Measurements from ENCODE around the gene AIFM3. TPM values are rescaled to one million over a fixed set of nuclear protein-coding genes. Genes with fewer than 3 reads are reported as not detected.

Gene AIFM3
- total and polyA plus RNA-seq, 2 of the 13 experiments (the other 11 are each of a cell fraction or from before 2014, with no cell fraction given) = 9.0 to 15.3 TPM

DNA sequence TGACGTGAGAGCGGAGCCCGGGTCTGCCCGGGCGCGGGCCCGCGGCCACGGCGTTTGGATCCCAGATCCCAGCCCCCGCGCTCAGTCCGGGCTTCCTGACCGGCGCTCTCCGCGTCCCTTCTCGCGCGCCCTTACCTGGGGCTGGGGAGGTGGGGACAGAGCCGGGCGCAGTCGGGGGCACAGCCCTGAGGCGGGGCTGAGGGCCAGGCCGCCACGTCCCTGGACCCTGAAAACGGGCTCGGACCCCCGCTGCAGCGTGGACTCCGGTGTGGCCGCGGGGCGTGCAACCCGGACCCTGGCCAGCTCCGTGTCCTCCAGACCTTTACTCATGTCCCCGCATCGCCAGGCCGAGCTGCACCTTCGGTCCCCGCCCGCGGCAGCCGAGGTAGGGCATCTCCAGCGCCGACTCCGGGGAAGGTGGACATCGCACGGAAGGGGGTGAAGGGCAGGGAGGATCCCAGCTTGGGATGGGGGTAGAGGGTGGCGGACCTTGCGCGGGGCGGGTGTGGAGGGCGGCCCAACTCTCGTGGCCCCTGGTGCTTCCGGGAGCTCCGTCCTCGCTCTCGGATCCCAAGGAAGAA, 9.9 kb upstream of the AIFM3 start (continued):
- no peak for TF ChIP-seq FOXP1 (IDR thresholded peaks at IDR 0.05)
- no peak for TF ChIP-seq FOXP1 (CRISPR knock-in tag; IDR thresholded peaks at IDR 0.05)
- no peak for TF ChIP-seq HNF4G (IDR thresholded peaks at IDR 0.05; ENCODE audit: borderline replicate concordance, low read depth, low read length)
- no peak for TF ChIP-seq HNF4G (CRISPR knock-in tag; IDR thresholded peaks at IDR 0.05; ENCODE audit: borderline replicate concordance, low read depth)
- no peak for TF ChIP-seq ZNF674 (CRISPR knock-in tag; IDR thresholded peaks at IDR 0.05; ENCODE audit: low read depth)
- TF ChIP-seq MED13 (CRISPR knock-in tag; IDR thresholded peaks at IDR 0.05) = peak; percentile 23; the same call in 1 of the 2 replicates
- TF ChIP-seq KDM5B (CRISPR knock-in tag; IDR thresholded peaks at IDR 0.05; ENCODE audit: borderline replicate concordance) = peak; percentile 64; the same call in 1 of the 2 replicates
- TF ChIP-seq ZNF225 (CRISPR knock-in tag; IDR thresholded peaks at IDR 0.05) = peak; percentile 57; the same call in 1 of the 2 replicates
- TF ChIP-seq CENPX (CRISPR knock-in tag; IDR thresholded peaks at IDR 0.05) = no peak
- peak; percentile 91 for TF ChIP-seq ZNF343 (CRISPR knock-in tag; IDR thresholded peaks at IDR 0.05)
- no peak for TF ChIP-seq HHEX (CRISPR knock-in tag; IDR thresholded peaks at IDR 0.05)
- TF ChIP-seq, protein P1, sequence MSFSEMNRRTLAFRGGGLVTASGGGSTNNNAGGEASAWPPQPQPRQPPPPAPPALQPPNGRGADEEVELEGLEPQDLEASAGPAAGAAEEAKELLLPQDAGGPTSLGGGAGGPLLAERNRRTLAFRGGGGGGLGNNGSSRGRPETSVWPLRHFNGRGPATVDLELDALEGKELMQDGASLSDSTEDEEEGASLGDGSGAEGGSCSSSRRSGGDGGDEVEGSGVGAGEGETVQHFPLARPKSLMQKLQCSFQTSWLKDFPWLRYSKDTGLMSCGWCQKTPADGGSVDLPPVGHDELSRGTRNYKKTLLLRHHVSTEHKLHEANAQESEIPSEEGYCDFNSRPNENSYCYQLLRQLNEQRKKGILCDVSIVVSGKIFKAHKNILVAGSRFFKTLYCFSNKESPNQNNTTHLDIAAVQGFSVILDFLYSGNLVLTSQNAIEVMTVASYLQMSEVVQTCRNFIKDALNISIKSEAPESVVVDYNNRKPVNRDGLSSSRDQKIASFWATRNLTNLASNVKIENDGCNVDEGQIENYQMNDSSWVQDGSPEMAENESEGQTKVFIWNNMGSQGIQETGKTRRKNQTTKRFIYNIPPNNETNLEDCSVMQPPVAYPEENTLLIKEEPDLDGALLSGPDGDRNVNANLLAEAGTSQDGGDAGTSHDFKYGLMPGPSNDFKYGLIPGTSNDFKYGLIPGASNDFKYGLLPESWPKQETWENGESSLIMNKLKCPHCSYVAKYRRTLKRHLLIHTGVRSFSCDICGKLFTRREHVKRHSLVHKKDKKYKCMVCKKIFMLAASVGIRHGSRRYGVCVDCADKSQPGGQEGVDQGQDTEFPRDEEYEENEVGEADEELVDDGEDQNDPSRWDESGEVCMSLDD (CRISPR knock-in tag; IDR thresholded peaks at IDR 0.05; ENCODE audit: borderline replicate concordance) = no peak; the same call in 1 of the 2 replicates
- no peak for TF ChIP-seq ATRX (CRISPR knock-in tag; IDR thresholded peaks at IDR 0.05; ENCODE audit: borderline replicate concordance)
- peak; percentile 50; the same call in 1 of the 2 replicates for TF ChIP-seq REPIN1 (CRISPR knock-in tag; IDR thresholded peaks at IDR 0.05; ENCODE audit: borderline replicate concordance, low read depth)
- no peak for TF ChIP-seq SMYD3 (CRISPR knock-in tag; IDR thresholded peaks at IDR 0.05)
- TF ChIP-seq ZNF441 (CRISPR knock-in tag; IDR thresholded peaks at IDR 0.05; ENCODE audit: borderline replicate concordance) = no peak
- TF ChIP-seq HES4 (CRISPR knock-in tag; IDR thresholded peaks at IDR 0.05; ENCODE audit: borderline replicate concordance) = peak; percentile 82
- TF ChIP-seq, protein P2, sequence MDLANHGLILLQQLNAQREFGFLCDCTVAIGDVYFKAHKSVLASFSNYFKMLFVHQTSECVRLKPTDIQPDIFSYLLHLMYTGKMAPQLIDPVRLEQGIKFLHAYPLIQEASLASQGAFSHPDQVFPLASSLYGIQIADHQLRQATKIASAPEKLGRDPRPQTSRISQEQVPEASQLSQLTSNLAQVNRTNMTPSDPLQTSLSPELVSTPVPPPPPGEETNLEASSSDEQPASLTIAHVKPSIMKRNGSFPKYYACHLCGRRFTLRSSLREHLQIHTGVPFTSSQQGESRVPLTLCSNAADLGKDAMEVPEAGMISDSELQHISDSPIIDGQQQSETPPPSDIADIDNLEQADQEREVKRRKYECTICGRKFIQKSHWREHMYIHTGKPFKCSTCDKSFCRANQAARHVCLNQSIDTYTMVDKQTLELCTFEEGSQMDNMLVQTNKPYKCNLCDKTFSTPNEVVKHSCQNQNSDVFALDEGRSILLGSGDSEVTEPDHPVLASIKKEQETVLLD (CRISPR knock-in tag; IDR thresholded peaks at IDR 0.05; ENCODE audit: low read depth) = 0 out of 2 replicates have a peak, but pooled peaks have one; percentile 21
- TF ChIP-seq, protein P3, sequence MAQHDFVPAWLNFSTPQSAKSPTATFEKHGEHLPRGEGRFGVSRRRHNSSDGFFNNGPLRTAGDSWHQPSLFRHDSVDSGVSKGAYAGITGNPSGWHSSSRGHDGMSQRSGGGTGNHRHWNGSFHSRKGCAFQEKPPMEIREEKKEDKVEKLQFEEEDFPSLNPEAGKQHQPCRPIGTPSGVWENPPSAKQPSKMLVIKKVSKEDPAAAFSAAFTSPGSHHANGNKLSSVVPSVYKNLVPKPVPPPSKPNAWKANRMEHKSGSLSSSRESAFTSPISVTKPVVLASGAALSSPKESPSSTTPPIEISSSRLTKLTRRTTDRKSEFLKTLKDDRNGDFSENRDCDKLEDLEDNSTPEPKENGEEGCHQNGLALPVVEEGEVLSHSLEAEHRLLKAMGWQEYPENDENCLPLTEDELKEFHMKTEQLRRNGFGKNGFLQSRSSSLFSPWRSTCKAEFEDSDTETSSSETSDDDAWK (CRISPR knock-in tag; IDR thresholded peaks at IDR 0.05) = no peak
- TF ChIP-seq THAP11 (CRISPR knock-in tag; IDR thresholded peaks at IDR 0.05) = no peak
- TF ChIP-seq SRSF1 (optimal IDR thresholded peaks at IDR 0.05; ENCODE audit: low read depth, low read length) = peak; percentile 44
- TF ChIP-seq BCL6 (CRISPR knock-in tag; IDR thresholded peaks at IDR 0.05) = no peak
- no peak for TF ChIP-seq IKZF1 (IDR thresholded peaks at IDR 0.05)
- TF ChIP-seq, protein P4, sequence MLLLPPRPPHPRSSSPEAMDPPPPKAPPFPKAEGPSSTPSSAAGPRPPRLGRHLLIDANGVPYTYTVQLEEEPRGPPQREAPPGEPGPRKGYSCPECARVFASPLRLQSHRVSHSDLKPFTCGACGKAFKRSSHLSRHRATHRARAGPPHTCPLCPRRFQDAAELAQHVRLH (CRISPR knock-in tag; IDR thresholded peaks at IDR 0.05; ENCODE audit: borderline replicate concordance, low read depth) = no peak; the same call in 1 of the 2 replicates
- no peak; the same call in 1 of the 2 replicates for TF ChIP-seq ZNF296 (CRISPR knock-in tag; conservative IDR thresholded peaks at IDR 0.05)
- peak; percentile 52; the same call in 1 of the 2 replicates for TF ChIP-seq SAP130 (CRISPR knock-in tag; IDR thresholded peaks at IDR 0.05; ENCODE audit: low read depth)
- peak; percentile 63 for TF ChIP-seq HNRNPLL (IDR thresholded peaks at IDR 0.05; ENCODE audit: low read depth, low read length, poor library complexity, severe bottlenecking)
